ENCODE results near the gene PRDX4.
"Not testable (repeated sequence)": the region's sequence is repeated elsewhere in the genome, so short reads cannot be mapped to it uniquely, and the experiment has no call there.

The PRDX4 gene

GRCh38 chrX:23667239-23668177 is at the start of gene PRDX4:
TSS of gene PRDX4 (plus strand) at chrX:23667493. CDS start at chrX:23667571, 78 bp downstream.
- DNase-seq (ENCODE audit: low spot score): peak; percentile 69

GRCh38 chrX:23621621-23622265 is 45.5 kb upstream of the PRDX4 start:
- no peak for DNase-seq (ENCODE audit: low spot score)

- no peak for DNase-seq (ENCODE audit: low spot score)
Observed at GRCh38 chrX:23623797-23624196, 43.5 kb upstream of the PRDX4 start.

GRCh38 chrX:23626651-23627050 is 40.6 kb upstream of the PRDX4 start:
- DNase-seq (ENCODE audit: low spot score): no peak

- DNase-seq (ENCODE audit: low spot score): no peak
Observed at GRCh38 chrX:23628131-23628530, 39.2 kb upstream of the PRDX4 start.

- no peak for DNase-seq (ENCODE audit: low spot score)
Observed at GRCh38 chrX:23631136-23631535, 36.2 kb upstream of the PRDX4 start.

- no peak for DNase-seq (ENCODE audit: low spot score)
Observed at GRCh38 chrX:23633834-23634580, 33.3 kb upstream of the PRDX4 start.

GRCh38 chrX:23637187-23637586 is 30.1 kb upstream of the PRDX4 start:
- DNase-seq (ENCODE audit: low spot score): no peak

GRCh38 chrX:23643020-23643419 is 24.3 kb upstream of the PRDX4 start:
- no peak for DNase-seq (ENCODE audit: low spot score)

GRCh38 chrX:23644744-23645143 is 22.5 kb upstream of the PRDX4 start:
- no peak for DNase-seq (ENCODE audit: low spot score)

- no peak for DNase-seq (ENCODE audit: low spot score)
Observed at GRCh38 chrX:23656091-23656490, 11.2 kb upstream of the PRDX4 start.

- no peak for DNase-seq (ENCODE audit: low spot score)
Observed at GRCh38 chrX:23656684-23657083, 10.6 kb upstream of the PRDX4 start.

- no peak for DNase-seq (ENCODE audit: low spot score)
Observed at GRCh38 chrX:23659339-23659738, 8.0 kb upstream of the PRDX4 start.

- not testable (repeated sequence) for DNase-seq (ENCODE audit: low spot score)
Observed at GRCh38 chrX:23660083-23660765, 7.1 kb upstream of the PRDX4 start.

- no peak for DNase-seq (ENCODE audit: low spot score)
Observed at GRCh38 chrX:23660766-23661132, 6.5 kb upstream of the PRDX4 start.

GRCh38 chrX:23661671-23662070 is 5.6 kb upstream of the PRDX4 start:
- DNase-seq (ENCODE audit: low spot score): no peak

GRCh38 chrX:23662187-23662586 is 5.1 kb upstream of the PRDX4 start:
- DNase-seq (ENCODE audit: low spot score): no peak

GRCh38 chrX:23662853-23663252 is 4.4 kb upstream of the PRDX4 start:
- no peak for DNase-seq (ENCODE audit: low spot score)

- DNase-seq (ENCODE audit: low spot score): no peak
Observed at GRCh38 chrX:23664496-23664895, 2.8 kb upstream of the PRDX4 start.

GRCh38 chrX:23666282-23666681 is 1.0 kb upstream of the PRDX4 start:
- no peak for DNase-seq (ENCODE audit: low spot score)

- DNase-seq (ENCODE audit: low spot score): no peak
Observed at GRCh38 chrX:23668335-23668734, 1.0 kb downstream of the PRDX4 start.

GRCh38 chrX:23670528-23670927 is 3.2 kb downstream of the PRDX4 start:
- DNase-seq (ENCODE audit: low spot score): no peak
